GM23338 (cell line): Measurements from ENCODE around the gene MARF1. TPM values are rescaled to one million over a fixed set of nuclear protein-coding genes. Genes with fewer than 3 reads are reported as not detected.

Source experiments
- ATAC-seq: fragments of 200-7000 bp; cut with Tn5 transposase; 3 replicates; pipeline ENCODE4 v1.9.1; 2020
- DNase-seq: peaks from one replicate; pipeline ENCODE4 v3.0.0-alpha.2; 2015; ENCODE audit warnings: low spot score
- H2AFZ ChIP-seq: fragments of 200-600 bp; sonication (generic); 2 replicates; pipeline ENCODE4 v1.8.0; 2016; ENCODE audit warnings: antibody characterized with exemption, mild to moderate bottlenecking, moderate library complexity
- H3F3A ChIP-seq: fragments of 200-600 bp; sonication (generic); replicated peaks from 2 replicates; pipeline ENCODE4 v1.8.0; 2017; ENCODE audit warnings: antibody characterized with exemption, mixed run types, low read depth
- H3K27ac ChIP-seq: fragments of 200-600 bp; sonication (generic); 2 replicates; pipeline ENCODE4 v1.6.1; 2016; ENCODE audit warnings: low read depth
- H3K27me3 ChIP-seq: fragments of 200-600 bp; sonication (generic); 2 replicates; pipeline ENCODE4 v1.8.0; 2016; ENCODE audit warnings: mild to moderate bottlenecking, mixed run types, moderate library complexity; ENCODE audit not compliant: insufficient read depth
- H3K36me3 ChIP-seq: fragments of 200-600 bp; sonication (generic); 2 replicates; pipeline ENCODE4 v1.8.0; 2016; ENCODE audit warnings: mild to moderate bottlenecking; ENCODE audit not compliant: insufficient read depth
- H3K4me1 ChIP-seq: fragments of 200-600 bp; sonication (generic); 2 replicates; pipeline ENCODE4 v1.8.0; 2016; ENCODE audit warnings: mild to moderate bottlenecking, moderate library complexity; ENCODE audit not compliant: insufficient read depth
- H3K4me2 ChIP-seq: fragments of 200-600 bp; sonication (generic); 2 replicates; pipeline ENCODE4 v1.7.1; 2017; ENCODE audit warnings: mixed run types
- H3K4me3 ChIP-seq: fragments of 200-600 bp; sonication (generic); 2 replicates; pipeline ENCODE4 v1.6.1; 2016; ENCODE audit warnings: mixed run types
- H3K79me2 ChIP-seq: fragments of 200-600 bp; sonication (generic); replicated peaks from 2 replicates; pipeline ENCODE4 v1.8.0; 2017; ENCODE audit warnings: mild to moderate bottlenecking; ENCODE audit not compliant: insufficient read depth
- H3K9me2 ChIP-seq: fragments of 200-600 bp; sonication (generic); 2 replicates; pipeline ENCODE4 v1.8.0; 2017; ENCODE audit not compliant: insufficient read depth
- H4K20me1 ChIP-seq: fragments of 200-600 bp; sonication (generic); replicated peaks from 2 replicates; pipeline ENCODE4 v1.8.0; 2017; ENCODE audit warnings: mild to moderate bottlenecking; ENCODE audit not compliant: insufficient read depth
- H3K27ac Mint-ChIP-seq: 2 replicates; pipeline ENCODE4 v1.8.0; 2020; ENCODE audit warnings: inconsistent platforms, mild to moderate bottlenecking, moderate library complexity, mixed read lengths
- H3K27me3 Mint-ChIP-seq: 3 replicates; pipeline ENCODE4 v1.8.0; 2022; ENCODE audit warnings: low read depth, mild to moderate bottlenecking, moderate library complexity, mixed read lengths, inconsistent platforms; ENCODE audit not compliant: insufficient read depth, poor library complexity
- H3K36me3 Mint-ChIP-seq: 3 replicates; pipeline ENCODE4 v1.8.0; 2021; ENCODE audit warnings: low read depth, mild to moderate bottlenecking, inconsistent platforms, moderate library complexity, mixed read lengths
- H3K4me1 Mint-ChIP-seq: 3 replicates; pipeline ENCODE4 v1.8.0; 2020; ENCODE audit warnings: mild to moderate bottlenecking, inconsistent platforms, mixed read lengths
- H3K4me3 Mint-ChIP-seq: 3 replicates; pipeline ENCODE4 v1.8.0; 2021; ENCODE audit warnings: moderate library complexity, mild to moderate bottlenecking, inconsistent platforms, mixed read lengths
- H3K9me3 Mint-ChIP-seq: 3 replicates; pipeline ENCODE4 v1.8.0; 2020; ENCODE audit warnings: moderate library complexity, mild to moderate bottlenecking, inconsistent platforms, mixed read lengths
- CREB1 ChIP-seq: fragments of 250-450 bp; sonication (Bioruptor Pico); IDR thresholded peaks from 2 replicates; pipeline ENCODE4 v1.5.0; 2020; ENCODE audit warnings: low read depth, mild to moderate bottlenecking, moderate library complexity
- ETS1 ChIP-seq: IDR thresholded peaks from 2 replicates; pipeline ENCODE4 v1.6.1; 2016; ENCODE audit warnings: antibody characterized with exemption
- EZH2phosphoT487 ChIP-seq: fragments of 200-600 bp; sonication (generic); IDR thresholded peaks from one replicate; pipeline ENCODE4 v1.8.1; 2018; ENCODE audit warnings: antibody characterized with exemption; ENCODE audit not compliant: unreplicated experiment
- NANOG ChIP-seq: IDR thresholded peaks from 2 replicates; pipeline ENCODE4 v1.6.1; 2016; ENCODE audit warnings: antibody characterized with exemption, borderline replicate concordance
- POLR2AphosphoS5 ChIP-seq: IDR thresholded peaks from 2 replicates; pipeline ENCODE4 v1.6.1; 2016; ENCODE audit warnings: antibody characterized with exemption, low read depth
- STAT1 ChIP-seq: IDR thresholded peaks from one replicate; pipeline ENCODE4 v1.6.1; 2016; ENCODE audit warnings: antibody characterized with exemption; ENCODE audit not compliant: unreplicated experiment
- ZNF462 ChIP-seq: fragments of 250-450 bp; sonication (Bioruptor Pico); IDR thresholded peaks from 2 replicates; pipeline ENCODE4 v1.5.0; 2020; ENCODE audit warnings: mild to moderate bottlenecking, moderate library complexity
- polyA plus RNA-seq: library from polyadenylated mRNA; unstranded; fragments of >200 nt; fragmentation: Nextera tagmentation; extraction: Ambion mirVana; gene quantifications from 2 replicates; pipeline ENCODE4 v1.2.1, GENCODE V29; 2016
- total RNA-seq: library from RNA; depleted of rRNA; stranded (reverse); fragments of >200 nt; shearing (Covaris generic); gene quantifications from 2 replicates; pipeline ENCODE4 v1.2.3, GENCODE V29; 2014
- TF ChIP-seq, protein P1 (sequence below): IDR thresholded peaks from one replicate; pipeline ENCODE4 v1.6.1; 2018; ENCODE audit warnings: antibody characterized with exemption; ENCODE audit not compliant: unreplicated experiment

The MARF1 gene
- total and polyA plus RNA-seq, 2 experiments from 2014 or later = 8.3 to 16.0 TPM

- Mint-ChIP-seq H3K4me1 (no peaks in the 10 kb centered on the region), H3K36me3 (peaks cover 27% of the 10 kb centered on the region), H3K27me3 (peaks cover 3% of the 10 kb centered on the region), H3K4me3 (no peak overlapping the region), H3K9me3 (no peaks in the 10 kb centered on the region), H3K27ac (no peak overlapping the region)
- 0 out of 2 replicates have a peak, but pooled peaks cover 5% of the 10 kb centered on the region for H4K20me1 ChIP-seq
- no peak overlapping the region for H3K27ac ChIP-seq
- TF ChIP-seq NANOG = no peak
- TF ChIP-seq POLR2AphosphoS5 = no peak
- TF ChIP-seq STAT1 = no peak
- TF ChIP-seq EZH2phosphoT487 = no peak
- TF ChIP-seq ZNF462 (CRISPR knock-in tag) = no peak
- TF ChIP-seq ETS1 = no peak
- no peak for TF ChIP-seq CREB1 (CRISPR knock-in tag)
- TF ChIP-seq, protein P1, sequence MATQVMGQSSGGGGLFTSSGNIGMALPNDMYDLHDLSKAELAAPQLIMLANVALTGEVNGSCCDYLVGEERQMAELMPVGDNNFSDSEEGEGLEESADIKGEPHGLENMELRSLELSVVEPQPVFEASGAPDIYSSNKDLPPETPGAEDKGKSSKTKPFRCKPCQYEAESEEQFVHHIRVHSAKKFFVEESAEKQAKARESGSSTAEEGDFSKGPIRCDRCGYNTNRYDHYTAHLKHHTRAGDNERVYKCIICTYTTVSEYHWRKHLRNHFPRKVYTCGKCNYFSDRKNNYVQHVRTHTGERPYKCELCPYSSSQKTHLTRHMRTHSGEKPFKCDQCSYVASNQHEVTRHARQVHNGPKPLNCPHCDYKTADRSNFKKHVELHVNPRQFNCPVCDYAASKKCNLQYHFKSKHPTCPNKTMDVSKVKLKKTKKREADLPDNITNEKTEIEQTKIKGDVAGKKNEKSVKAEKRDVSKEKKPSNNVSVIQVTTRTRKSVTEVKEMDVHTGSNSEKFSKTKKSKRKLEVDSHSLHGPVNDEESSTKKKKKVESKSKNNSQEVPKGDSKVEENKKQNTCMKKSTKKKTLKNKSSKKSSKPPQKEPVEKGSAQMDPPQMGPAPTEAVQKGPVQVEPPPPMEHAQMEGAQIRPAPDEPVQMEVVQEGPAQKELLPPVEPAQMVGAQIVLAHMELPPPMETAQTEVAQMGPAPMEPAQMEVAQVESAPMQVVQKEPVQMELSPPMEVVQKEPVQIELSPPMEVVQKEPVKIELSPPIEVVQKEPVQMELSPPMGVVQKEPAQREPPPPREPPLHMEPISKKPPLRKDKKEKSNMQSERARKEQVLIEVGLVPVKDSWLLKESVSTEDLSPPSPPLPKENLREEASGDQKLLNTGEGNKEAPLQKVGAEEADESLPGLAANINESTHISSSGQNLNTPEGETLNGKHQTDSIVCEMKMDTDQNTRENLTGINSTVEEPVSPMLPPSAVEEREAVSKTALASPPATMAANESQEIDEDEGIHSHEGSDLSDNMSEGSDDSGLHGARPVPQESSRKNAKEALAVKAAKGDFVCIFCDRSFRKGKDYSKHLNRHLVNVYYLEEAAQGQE = no peak
- H2AFZ ChIP-seq = no peak overlapping the region
- ATAC-seq (no peak), DNase-seq (no peak)
- H3K9me2 ChIP-seq = no peaks in the 10 kb centered on the region
- no peaks in the 10 kb centered on the region for H3F3A ChIP-seq
- no peak overlapping the region for H3K4me2 ChIP-seq
- no peaks in the 10 kb centered on the region for H3K27me3 ChIP-seq
- peaks cover 15% of the 10 kb centered on the region for H3K36me3 ChIP-seq
- no peaks in the 10 kb centered on the region for H3K4me1 ChIP-seq
- H3K4me3 ChIP-seq = no peak overlapping the region
- no peaks in the 10 kb centered on the region for H3K79me2 ChIP-seq
Observed at GRCh38 chr16:15594711-15595320, 48.1 kb downstream of the MARF1 start.
